Measurements from ENCODE around the gene PHLPP1.
A peak's percentile ranks its signal among the peaks of the same experiment; 100 is the strongest.

PHLPP1 gene

DNA sequence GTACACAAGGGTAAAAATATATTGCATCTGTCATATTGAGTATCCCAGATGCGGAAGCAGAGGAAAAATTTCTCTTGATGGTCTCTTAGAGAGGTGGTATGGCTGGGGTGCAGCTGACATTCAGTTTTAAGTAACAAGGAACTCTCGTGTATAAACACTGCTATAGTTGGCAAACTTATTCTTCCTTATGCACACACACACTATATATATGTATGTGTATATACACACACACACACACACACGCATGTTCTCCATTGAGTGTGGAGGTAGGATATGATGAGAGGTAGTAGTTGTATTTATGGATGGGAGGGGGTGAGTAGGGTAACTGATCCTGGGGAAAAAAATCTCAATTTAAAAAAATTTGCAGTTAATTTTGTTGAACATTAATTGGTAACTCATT lies 10.6 kb downstream of the PHLPP1 start:
- no peaks in the 10 kb centered on the region for H3F3A ChIP-seq (ENCODE audit: insufficient read depth)
- H3K9ac ChIP-seq (ENCODE audit: low read length): no peak overlapping the region
- no peaks in the 10 kb centered on the region for H3K9me2 ChIP-seq (replicated peaks; ENCODE audit: insufficient read depth, low read length)
- H3K4me3 ChIP-seq (ENCODE audit: insufficient read depth, low read length, poor library complexity, severe bottlenecking): no peak overlapping the region
- H3K4me2 ChIP-seq (ENCODE audit: low read depth, low read length, poor library complexity, severe bottlenecking): no peak overlapping the region
- H4K20me1 ChIP-seq (ENCODE audit: low read depth, low read length): peaks cover 26% of the 10 kb centered on the region
- H3K79me2 ChIP-seq (ENCODE audit: insufficient read depth, low read length): peaks cover 61% of the 10 kb centered on the region
- H3K9me3 ChIP-seq (ENCODE audit: insufficient read depth, low read length): no peaks in the 10 kb centered on the region
- H2AFZ ChIP-seq (ENCODE audit: low read depth, low read length, severe bottlenecking): no peak overlapping the region
- TF ChIP-seq EZH2phosphoT487 (conservative IDR thresholded peaks at IDR 0.05; ENCODE audit: low read length): no peak
- TF ChIP-seq, protein P1, sequence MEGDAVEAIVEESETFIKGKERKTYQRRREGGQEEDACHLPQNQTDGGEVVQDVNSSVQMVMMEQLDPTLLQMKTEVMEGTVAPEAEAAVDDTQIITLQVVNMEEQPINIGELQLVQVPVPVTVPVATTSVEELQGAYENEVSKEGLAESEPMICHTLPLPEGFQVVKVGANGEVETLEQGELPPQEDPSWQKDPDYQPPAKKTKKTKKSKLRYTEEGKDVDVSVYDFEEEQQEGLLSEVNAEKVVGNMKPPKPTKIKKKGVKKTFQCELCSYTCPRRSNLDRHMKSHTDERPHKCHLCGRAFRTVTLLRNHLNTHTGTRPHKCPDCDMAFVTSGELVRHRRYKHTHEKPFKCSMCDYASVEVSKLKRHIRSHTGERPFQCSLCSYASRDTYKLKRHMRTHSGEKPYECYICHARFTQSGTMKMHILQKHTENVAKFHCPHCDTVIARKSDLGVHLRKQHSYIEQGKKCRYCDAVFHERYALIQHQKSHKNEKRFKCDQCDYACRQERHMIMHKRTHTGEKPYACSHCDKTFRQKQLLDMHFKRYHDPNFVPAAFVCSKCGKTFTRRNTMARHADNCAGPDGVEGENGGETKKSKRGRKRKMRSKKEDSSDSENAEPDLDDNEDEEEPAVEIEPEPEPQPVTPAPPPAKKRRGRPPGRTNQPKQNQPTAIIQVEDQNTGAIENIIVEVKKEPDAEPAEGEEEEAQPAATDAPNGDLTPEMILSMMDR (IDR thresholded peaks at IDR 0.05; ENCODE audit: insufficient read depth, low read length, poor library complexity, severe bottlenecking): no peak
- H3K27me3 ChIP-seq (ENCODE audit: low read length): no peaks in the 10 kb centered on the region
- H3K27ac ChIP-seq (ENCODE audit: low read depth, low read length): no peak overlapping the region
- H3K36me3 ChIP-seq (ENCODE audit: low read length): 0 out of 2 replicates have a peak, but pooled peaks cover 4% of the 10 kb centered on the region

GRCh38 chr18:62728254-62728653 lies 12.9 kb downstream of the PHLPP1 start:
- Histone ChIP-seq H3K27me3 (ENCODE audit: low read length) (no peaks in the 10 kb centered on the region), H3K9me3 (ENCODE audit: insufficient read depth, low read length) (peaks cover 9% of the 10 kb centered on the region; the same call in 1 of the 2 replicates), H3K36me3 (ENCODE audit: low read length) (peaks cover 11% of the 10 kb centered on the region; the same call in 1 of the 2 replicates), H3K4me3 (ENCODE audit: insufficient read depth, low read length, poor library complexity, severe bottlenecking) (no peak overlapping the region), H4K20me1 (ENCODE audit: low read depth, low read length) (peaks cover 4% of the 10 kb centered on the region; the same call in 1 of the 2 replicates), H3K9me2 (replicated peaks; ENCODE audit: insufficient read depth, low read length) (no peaks in the 10 kb centered on the region), H3K79me2 (ENCODE audit: insufficient read depth, low read length) (peaks cover 66% of the 10 kb centered on the region), H3F3A (ENCODE audit: insufficient read depth) (no peaks in the 10 kb centered on the region), H3K9ac (ENCODE audit: low read length) (no peak overlapping the region), H3K4me2 (ENCODE audit: low read depth, low read length, poor library complexity, severe bottlenecking) (no peak overlapping the region), H3K27ac (ENCODE audit: low read depth, low read length) (no peak overlapping the region), H2AFZ (ENCODE audit: low read depth, low read length, severe bottlenecking) (no peak overlapping the region)
- no peak for TF ChIP-seq EZH2phosphoT487 (conservative IDR thresholded peaks at IDR 0.05; ENCODE audit: low read length)

DNA sequence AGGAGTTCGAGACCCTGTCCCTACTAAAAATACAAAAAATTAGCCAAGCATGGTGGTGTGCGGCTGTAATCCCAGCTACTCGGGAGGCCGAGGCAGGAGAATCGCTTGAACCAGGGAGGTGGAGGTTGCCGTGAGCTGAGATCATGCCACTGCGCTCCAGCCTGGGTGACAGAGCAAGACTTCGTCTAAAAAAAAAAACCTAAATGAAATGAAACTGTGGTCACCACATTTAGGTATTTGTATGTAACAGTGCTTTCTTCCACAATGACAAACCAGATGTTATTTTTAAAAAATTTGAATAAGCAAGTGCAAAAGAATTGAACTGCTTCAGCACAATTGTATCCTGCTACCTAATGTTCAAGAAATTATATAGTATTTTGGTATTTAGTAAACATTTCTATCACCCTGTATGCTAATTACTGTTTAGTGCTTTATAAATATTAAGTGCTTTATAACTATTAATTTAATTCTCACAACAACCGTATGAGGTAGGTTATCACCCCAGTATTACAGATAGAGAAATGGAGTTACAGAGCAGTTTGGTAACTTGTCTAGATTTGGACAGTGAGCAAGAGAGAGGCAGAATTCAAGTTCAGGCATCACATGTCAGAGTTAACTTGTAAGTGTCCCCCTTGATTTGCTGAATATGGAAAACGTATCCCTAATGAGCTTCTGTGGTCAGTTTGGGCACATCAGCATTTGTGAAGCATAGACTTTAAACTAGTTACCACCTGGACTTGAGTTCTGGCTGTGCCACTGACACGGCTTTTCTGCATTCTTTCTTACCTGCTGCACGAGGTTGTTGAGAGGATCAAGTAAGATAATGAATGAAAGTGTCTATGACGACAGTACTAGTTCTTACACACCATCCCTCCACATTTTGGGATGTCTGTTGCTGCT lies 14.4 kb downstream of the PHLPP1 start:
- Histone ChIP-seq H3K27me3 (ENCODE audit: low read length) (no peaks in the 10 kb centered on the region), H3K9me2 (replicated peaks; ENCODE audit: insufficient read depth, low read length) (no peaks in the 10 kb centered on the region), H4K20me1 (ENCODE audit: low read depth, low read length) (0 out of 2 replicates have a peak, but pooled peaks cover 3% of the 10 kb centered on the region), H3K9ac (ENCODE audit: low read length) (no peak overlapping the region), H3K36me3 (ENCODE audit: low read length) (peaks cover 11% of the 10 kb centered on the region; the same call in 1 of the 2 replicates), H3K4me3 (ENCODE audit: insufficient read depth, low read length, poor library complexity, severe bottlenecking) (no peak overlapping the region), H3K79me2 (ENCODE audit: insufficient read depth, low read length) (peaks cover 64% of the 10 kb centered on the region), H2AFZ (ENCODE audit: low read depth, low read length, severe bottlenecking) (no peak overlapping the region), H3K4me2 (ENCODE audit: low read depth, low read length, poor library complexity, severe bottlenecking) (peak overlapping the region; percentile 28), H3F3A (ENCODE audit: insufficient read depth) (no peaks in the 10 kb centered on the region), H3K27ac (ENCODE audit: low read depth, low read length) (peak overlapping the region; percentile 12; the same call in 1 of the 2 replicates), H3K9me3 (ENCODE audit: insufficient read depth, low read length) (peaks cover 9% of the 10 kb centered on the region; the same call in 1 of the 2 replicates)
- TF ChIP-seq EZH2phosphoT487 (conservative IDR thresholded peaks at IDR 0.05; ENCODE audit: low read length): no peak
- TF ChIP-seq, protein P1 (IDR thresholded peaks at IDR 0.05; ENCODE audit: insufficient read depth, low read length, poor library complexity, severe bottlenecking): no peak

- no peak overlapping the region for H2AFZ ChIP-seq (ENCODE audit: low read depth, low read length, severe bottlenecking)
- TF ChIP-seq, protein P1 (IDR thresholded peaks at IDR 0.05; ENCODE audit: insufficient read depth, low read length, poor library complexity, severe bottlenecking): no peak
- TF ChIP-seq EZH2phosphoT487 (conservative IDR thresholded peaks at IDR 0.05; ENCODE audit: low read length): no peak
- H4K20me1 ChIP-seq (ENCODE audit: low read depth, low read length): 0 out of 2 replicates have a peak, but pooled peaks cover 3% of the 10 kb centered on the region
- H3K36me3 ChIP-seq (ENCODE audit: low read length): peaks cover 11% of the 10 kb centered on the region; the same call in 1 of the 2 replicates
- H3K4me3 ChIP-seq (ENCODE audit: insufficient read depth, low read length, poor library complexity, severe bottlenecking): no peak overlapping the region
- H3K79me2 ChIP-seq (ENCODE audit: insufficient read depth, low read length): peaks cover 57% of the 10 kb centered on the region
- H3F3A ChIP-seq (ENCODE audit: insufficient read depth): no peaks in the 10 kb centered on the region
- no peak overlapping the region for H3K27ac ChIP-seq (ENCODE audit: low read depth, low read length)
- no peaks in the 10 kb centered on the region for H3K9me2 ChIP-seq (replicated peaks; ENCODE audit: insufficient read depth, low read length)
- peaks cover 9% of the 10 kb centered on the region; the same call in 1 of the 2 replicates for H3K9me3 ChIP-seq (ENCODE audit: insufficient read depth, low read length)
- H3K9ac ChIP-seq (ENCODE audit: low read length): no peak overlapping the region
- H3K27me3 ChIP-seq (ENCODE audit: low read length): no peaks in the 10 kb centered on the region
- H3K4me2 ChIP-seq (ENCODE audit: low read depth, low read length, poor library complexity, severe bottlenecking): no peak overlapping the region
Observed at GRCh38 chr18:62730941-62731340, 15.6 kb downstream of the PHLPP1 start.
